Measurements from ENCODE around the gene POMT1. TPM values are rescaled to one million over a fixed set of nuclear protein-coding genes. Genes with fewer than 3 reads are reported as not detected.

POMT1 gene
- total and polyA plus RNA-seq, 2 of the 8 experiments (the other 6 are each of a cell fraction or from before 2014, with no cell fraction given) = 22.3 to 33.2 TPM

GRCh38 chr9:131546336-131547084 lies 43.8 kb downstream of the POMT1 start (continued):
- TF ChIP-seq HDAC2 (IDR thresholded peaks at IDR 0.05; ENCODE audit: borderline replicate concordance in 1 of 2, low read depth in 2 of 2, low read length in 2 of 2) = 0 out of 4 replicates have a peak, but pooled peaks of 1 of the 2 experiments have one; percentile 17
- no peak for TF ChIP-seq CHD7 (IDR thresholded peaks at IDR 0.05; ENCODE audit: insufficient replicate concordance, low read length)
- peak in 1 of 3 experiments; percentile 22; a peak in 2 of 4 replicates for TF ChIP-seq CTCF (IDR thresholded peaks at IDR 0.05; ENCODE audit: control extremely low read depth in 1 of 3, insufficient read depth in 1 of 3, low read depth in 1 of 3, low read length in 3 of 3)
